Memory B cell (primary cell): ENCODE data around the gene EZH2.

ENCODE experiments used
- ATAC-seq: fragments of 150-1000 bp; cut with Tn5 transposase; 2 replicates; pipeline ENCODE4 v1.10.0; 2021; ENCODE audit warnings: low read depth, mild to moderate bottlenecking, moderate library complexity
- DNase-seq, 2 donors: peaks; one replicate each; pipeline ENCODE4 v3.0.0; 2022; ENCODE audit warnings: low spot score in 2 of 2
- H3K27ac Mint-ChIP-seq: one replicate; pipeline ENCODE4 v1.8.0; 2022; ENCODE audit warnings: mild to moderate bottlenecking, moderate library complexity, mixed read lengths
- H3K27me3 Mint-ChIP-seq: one replicate; pipeline ENCODE4 v1.8.0; 2022; ENCODE audit warnings: mixed read lengths
- H3K36me3 Mint-ChIP-seq: one replicate; pipeline ENCODE4 v1.8.0; 2022; ENCODE audit warnings: mild to moderate bottlenecking, mixed read lengths
- H3K4me1 Mint-ChIP-seq: one replicate; pipeline ENCODE4 v1.8.0; 2022; ENCODE audit warnings: mixed read lengths
- H3K4me3 Mint-ChIP-seq: one replicate; pipeline ENCODE4 v1.8.0; 2022; ENCODE audit warnings: mild to moderate bottlenecking, moderate library complexity, mixed read lengths
- H3K9me3 Mint-ChIP-seq: one replicate; pipeline ENCODE4 v1.8.0; 2022; ENCODE audit warnings: mixed read lengths

Gene EZH2

GRCh38 chr7:148884049-148884298, at the start of gene EZH2:
EZH2 (minus strand) TSS chr7:148884291; CDS start chr7:148847298, 36,993 bp downstream.
- H3K4me3 Mint-ChIP-seq: peak within 1 kb of the TSS; percentile 92
- DNase-seq (no peak), ATAC-seq (peak; percentile 11)
- H3K27me3 Mint-ChIP-seq: peaks cover 2% of the 10 kb centered on the region
- no peaks in the 10 kb centered on the region for H3K9me3 Mint-ChIP-seq
- no peaks in the 10 kb centered on the region for H3K36me3 Mint-ChIP-seq
- H3K4me1 Mint-ChIP-seq: peaks cover 10% of the 10 kb centered on the region
- H3K27ac Mint-ChIP-seq: peak within 1 kb of the TSS; percentile 96

GRCh38 chr7:148931470-148931869, 47.4 kb upstream of the EZH2 start:
- no peak for DNase-seq
- H3K27ac Mint-ChIP-seq: no peak overlapping the region
- H3K36me3 Mint-ChIP-seq: no peaks in the 10 kb centered on the region
- H3K4me1 Mint-ChIP-seq: peaks cover 3% of the 10 kb centered on the region
- H3K9me3 Mint-ChIP-seq: no peaks in the 10 kb centered on the region
- ATAC-seq: no peak
- no peaks in the 10 kb centered on the region for H3K27me3 Mint-ChIP-seq
- H3K4me3 Mint-ChIP-seq: no peak overlapping the region

- ATAC-seq (no peak), DNase-seq (no peak)
- Mint-ChIP-seq H3K4me1 (peaks cover 3% of the 10 kb centered on the region), H3K4me3 (no peak overlapping the region), H3K27ac (no peak overlapping the region), H3K27me3 (no peaks in the 10 kb centered on the region), H3K9me3 (no peaks in the 10 kb centered on the region), H3K36me3 (no peaks in the 10 kb centered on the region)
These were observed 46.2 kb upstream of the EZH2 start for GRCh38 chr7:148930335-148930734.

GRCh38 chr7:148929176-148929575, 45.1 kb upstream of the EZH2 start:
- H3K36me3 Mint-ChIP-seq: no peaks in the 10 kb centered on the region
- H3K9me3 Mint-ChIP-seq: no peaks in the 10 kb centered on the region
- ATAC-seq (no peak), DNase-seq (no peak)
- no peaks in the 10 kb centered on the region for H3K27me3 Mint-ChIP-seq
- H3K27ac Mint-ChIP-seq: no peak overlapping the region
- peaks cover 1% of the 10 kb centered on the region for H3K4me1 Mint-ChIP-seq
- H3K4me3 Mint-ChIP-seq: no peak overlapping the region

GRCh38 chr7:148927123-148928045, 43.3 kb upstream of the EZH2 start:
- ATAC-seq (no peak), DNase-seq (no peak)
- no peaks in the 10 kb centered on the region for H3K27me3 Mint-ChIP-seq
- H3K4me1 Mint-ChIP-seq: no peaks in the 10 kb centered on the region
- no peak overlapping the region for H3K27ac Mint-ChIP-seq
- H3K36me3 Mint-ChIP-seq: no peaks in the 10 kb centered on the region
- no peaks in the 10 kb centered on the region for H3K9me3 Mint-ChIP-seq
- H3K4me3 Mint-ChIP-seq: no peak overlapping the region

- H3K27me3 Mint-ChIP-seq: no peaks in the 10 kb centered on the region
- no peak for DNase-seq
- H3K36me3 Mint-ChIP-seq: no peaks in the 10 kb centered on the region
- H3K4me1 Mint-ChIP-seq: peaks cover 2% of the 10 kb centered on the region
- no peak overlapping the region for H3K4me3 Mint-ChIP-seq
- H3K9me3 Mint-ChIP-seq: no peaks in the 10 kb centered on the region
- no peak overlapping the region for H3K27ac Mint-ChIP-seq
- no peak for ATAC-seq
These were observed 41.7 kb upstream of the EZH2 start for GRCh38 chr7:148925836-148926235.

- H3K36me3 Mint-ChIP-seq: no peaks in the 10 kb centered on the region
These were observed 39.9 kb upstream of the EZH2 start for GRCh38 chr7:148924011-148924410.

GRCh38 chr7:148921806-148922205, 37.7 kb upstream of the EZH2 start:
- H3K27me3 Mint-ChIP-seq: no peaks in the 10 kb centered on the region
- no peak for DNase-seq
- peaks cover 2% of the 10 kb centered on the region for H3K36me3 Mint-ChIP-seq
- H3K27ac Mint-ChIP-seq: no peak overlapping the region
- H3K4me1 Mint-ChIP-seq: peaks cover 2% of the 10 kb centered on the region
- H3K9me3 Mint-ChIP-seq: no peaks in the 10 kb centered on the region
- H3K4me3 Mint-ChIP-seq: no peak overlapping the region
- no peak for ATAC-seq

More at GRCh38 chr7:148924011-148924410, 39.9 kb upstream of the EZH2 start:
- H3K27me3 Mint-ChIP-seq: no peaks in the 10 kb centered on the region
- no peak overlapping the region for H3K4me3 Mint-ChIP-seq
- H3K4me1 Mint-ChIP-seq: peaks cover 2% of the 10 kb centered on the region
- no peaks in the 10 kb centered on the region for H3K9me3 Mint-ChIP-seq
- no peak overlapping the region for H3K27ac Mint-ChIP-seq
- no peak for DNase-seq
- no peak for ATAC-seq

GRCh38 chr7:148921189-148921588, 37.1 kb upstream of the EZH2 start:
- H3K4me1 Mint-ChIP-seq: peaks cover 2% of the 10 kb centered on the region
- no peaks in the 10 kb centered on the region for H3K27me3 Mint-ChIP-seq
- H3K4me3 Mint-ChIP-seq: no peak overlapping the region
- DNase-seq (no peak), ATAC-seq (no peak)
- no peak overlapping the region for H3K27ac Mint-ChIP-seq
- H3K9me3 Mint-ChIP-seq: no peaks in the 10 kb centered on the region
- H3K36me3 Mint-ChIP-seq: peaks cover 2% of the 10 kb centered on the region

GRCh38 chr7:148919859-148920258, 35.8 kb upstream of the EZH2 start:
- ATAC-seq: no peak
- no peak overlapping the region for H3K27ac Mint-ChIP-seq

GRCh38 chr7:148918058-148918596, 34.0 kb upstream of the EZH2 start:
- Mint-ChIP-seq H3K4me1 (peaks cover 24% of the 10 kb centered on the region), H3K4me3 (no peak overlapping the region), H3K36me3 (peaks cover 2% of the 10 kb centered on the region), H3K27me3 (no peaks in the 10 kb centered on the region), H3K27ac (no peak overlapping the region), H3K9me3 (no peaks in the 10 kb centered on the region)
- no peak for DNase-seq
- ATAC-seq: no peak

More at GRCh38 chr7:148919859-148920258, 35.8 kb upstream of the EZH2 start:
- Mint-ChIP-seq H3K9me3 (no peaks in the 10 kb centered on the region), H3K4me3 (no peak overlapping the region), H3K36me3 (peaks cover 2% of the 10 kb centered on the region), H3K27me3 (no peaks in the 10 kb centered on the region), H3K4me1 (peaks cover 7% of the 10 kb centered on the region)
- no peak for DNase-seq

- ATAC-seq (no peak), DNase-seq (no peak)
- no peak overlapping the region for H3K4me3 Mint-ChIP-seq
- H3K9me3 Mint-ChIP-seq: no peaks in the 10 kb centered on the region
- no peaks in the 10 kb centered on the region for H3K27me3 Mint-ChIP-seq
- H3K36me3 Mint-ChIP-seq: peaks cover 2% of the 10 kb centered on the region
- no peak overlapping the region for H3K27ac Mint-ChIP-seq
- H3K4me1 Mint-ChIP-seq: peaks cover 33% of the 10 kb centered on the region
These were observed 32.1 kb upstream of the EZH2 start for GRCh38 chr7:148916186-148916585.

- ATAC-seq: peak; percentile 74
- H3K4me1 Mint-ChIP-seq: peaks cover 31% of the 10 kb centered on the region
These were observed 31.1 kb upstream of the EZH2 start for GRCh38 chr7:148915211-148915610.

GRCh38 chr7:148914208-148914777, 30.2 kb upstream of the EZH2 start:
- peaks cover 3% of the 10 kb centered on the region for H3K27me3 Mint-ChIP-seq
- H3K9me3 Mint-ChIP-seq: no peaks in the 10 kb centered on the region
- no peak for DNase-seq
- peaks cover 31% of the 10 kb centered on the region for H3K4me1 Mint-ChIP-seq
- no peak overlapping the region for H3K27ac Mint-ChIP-seq
- peaks cover 2% of the 10 kb centered on the region for H3K36me3 Mint-ChIP-seq
- ATAC-seq: no peak
- H3K4me3 Mint-ChIP-seq: peak overlapping the region; percentile 5

More at GRCh38 chr7:148915211-148915610, 31.1 kb upstream of the EZH2 start:
- H3K4me3 Mint-ChIP-seq: peak overlapping the region; percentile 75
- H3K36me3 Mint-ChIP-seq: peaks cover 2% of the 10 kb centered on the region
- DNase-seq: no peak
- H3K27ac Mint-ChIP-seq: peak overlapping the region; percentile 72
- no peaks in the 10 kb centered on the region for H3K27me3 Mint-ChIP-seq
- no peaks in the 10 kb centered on the region for H3K9me3 Mint-ChIP-seq
